GM18502 (cell line): ENCODE measurements around the gene PHF21B.

Experiments
- ATAC-seq: cut with Tn5 transposase; IDR thresholded peaks from one replicate; pipeline ENCODE4 v1.9.1; 2021; ENCODE audit warnings: mild to moderate bottlenecking; ENCODE audit not compliant: unreplicated experiment, poor library complexity

The PHF21B gene

GRCh38 chr22:44994399-44995104 is 15.3 kb downstream of the PHF21B start:
- no peak for ATAC-seq

GRCh38 chr22:44992166-44992565 is 17.6 kb downstream of the PHF21B start:
- no peak for ATAC-seq

DNA sequence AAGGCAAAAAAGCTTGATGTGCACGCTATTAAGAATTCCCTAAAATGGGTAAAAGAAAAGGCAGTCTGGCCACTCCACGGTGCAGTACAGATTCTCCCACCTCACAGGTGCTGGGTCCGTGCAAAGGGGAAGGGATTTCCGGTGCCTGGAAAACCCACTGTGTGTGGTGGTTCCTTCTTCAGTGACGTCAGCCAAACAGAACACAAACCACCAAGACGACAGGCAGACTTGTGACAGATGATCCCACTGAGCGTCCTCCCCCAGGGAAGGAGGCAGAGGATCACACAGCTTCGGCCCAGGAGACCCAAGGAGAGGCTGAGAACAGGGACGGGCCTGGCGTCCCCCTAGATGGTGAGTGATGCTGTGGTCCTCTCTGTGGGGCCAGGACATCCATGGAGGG is 18.6 kb downstream of the PHF21B start:
- ATAC-seq, result no peak

DNA sequence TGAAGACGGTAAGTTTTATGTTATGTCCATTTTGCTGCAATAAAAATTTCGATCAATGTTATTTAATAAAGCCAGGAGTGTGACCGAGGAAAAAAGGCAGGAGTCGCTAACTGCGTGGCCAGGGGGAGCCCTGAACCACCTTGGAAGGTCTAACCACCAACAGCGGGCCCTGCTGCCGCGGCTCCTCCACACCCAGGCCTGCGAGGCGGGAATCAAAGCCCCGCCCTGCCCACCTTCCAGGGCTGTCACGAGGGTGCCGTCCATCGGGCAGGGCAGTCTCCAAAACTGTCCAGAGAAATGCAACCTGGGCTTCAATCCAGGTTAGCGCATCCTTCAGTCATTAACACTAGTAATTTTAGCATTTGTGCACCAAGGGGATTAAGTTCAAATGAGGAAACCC is 19.0 kb downstream of the PHF21B start:
- ATAC-seq, result no peak

DNA sequence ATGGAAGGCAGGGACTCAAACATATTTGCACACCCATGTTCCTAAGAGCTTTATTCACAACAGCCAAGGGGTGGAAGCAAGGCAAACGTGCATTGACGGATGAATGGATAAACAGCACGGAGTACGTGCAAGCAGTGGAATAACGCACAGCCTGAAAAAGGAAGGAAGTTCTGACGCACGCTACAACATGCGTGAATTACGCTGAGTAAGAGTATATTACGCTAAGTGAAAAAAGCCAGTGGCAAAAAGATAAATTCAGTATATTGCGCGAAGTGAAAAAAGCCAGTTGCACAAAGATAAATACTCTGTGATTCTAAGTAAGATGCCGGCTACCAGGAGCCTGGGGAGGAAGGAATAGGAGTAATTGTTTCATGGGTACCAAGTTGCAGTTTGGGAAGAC is 19.5 kb downstream of the PHF21B start:
- no peak for ATAC-seq

DNA sequence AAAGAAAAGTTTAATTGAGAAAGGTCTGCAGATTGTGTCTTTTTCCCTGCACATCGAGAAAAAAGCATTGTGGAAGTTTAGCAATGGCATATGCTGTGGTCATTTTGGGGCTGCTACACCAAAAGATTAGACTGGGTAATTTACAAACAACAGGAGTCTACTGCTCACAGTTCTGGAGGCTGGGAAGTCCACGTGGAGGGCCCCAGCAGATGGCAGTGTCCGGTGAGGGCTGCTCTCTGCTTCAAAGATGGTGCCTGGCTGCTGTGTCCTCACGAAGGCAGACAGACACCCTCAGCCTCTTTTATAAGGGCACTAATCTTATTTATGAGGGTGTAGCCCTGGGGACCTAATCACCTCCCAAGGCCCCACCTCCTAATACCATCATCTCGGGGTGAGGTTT is 21.1 kb downstream of the PHF21B start:
- no peak for ATAC-seq

GRCh38 chr22:44986926-44987325 is 22.9 kb downstream of the PHF21B start:
- no peak for ATAC-seq

DNA sequence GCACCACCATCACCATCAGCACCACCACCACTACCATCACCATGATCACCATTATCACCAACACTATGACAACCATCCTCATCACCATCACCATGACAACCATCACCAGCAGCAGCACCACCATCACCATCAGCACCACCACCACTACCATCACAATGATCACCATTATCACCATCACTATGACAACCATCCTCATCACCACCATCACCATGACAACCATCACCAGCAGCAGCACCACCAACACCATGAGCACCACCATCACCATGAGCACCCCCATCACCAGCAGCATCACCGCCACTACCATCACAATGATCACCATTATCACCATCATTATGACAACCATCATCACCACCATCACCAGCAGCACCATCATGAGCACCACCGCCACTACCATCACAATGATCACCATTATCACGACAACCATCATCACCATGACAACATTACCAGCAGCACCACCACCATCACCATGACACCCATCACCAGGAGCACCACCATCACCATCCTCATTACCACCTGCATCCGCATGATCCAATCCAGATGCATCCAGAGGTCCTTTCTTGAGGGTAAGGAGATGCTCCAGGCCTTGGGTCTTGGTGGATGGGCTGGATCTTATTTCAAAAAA is 23.8 kb downstream of the PHF21B start:
- no peak for ATAC-seq

- ATAC-seq, result no peak
Observed at GRCh38 chr22:44983878-44984482, 25.8 kb downstream of the PHF21B start.

- ATAC-seq, result no peak
Observed at GRCh38 chr22:44982445-44982844, 27.4 kb downstream of the PHF21B start.

DNA sequence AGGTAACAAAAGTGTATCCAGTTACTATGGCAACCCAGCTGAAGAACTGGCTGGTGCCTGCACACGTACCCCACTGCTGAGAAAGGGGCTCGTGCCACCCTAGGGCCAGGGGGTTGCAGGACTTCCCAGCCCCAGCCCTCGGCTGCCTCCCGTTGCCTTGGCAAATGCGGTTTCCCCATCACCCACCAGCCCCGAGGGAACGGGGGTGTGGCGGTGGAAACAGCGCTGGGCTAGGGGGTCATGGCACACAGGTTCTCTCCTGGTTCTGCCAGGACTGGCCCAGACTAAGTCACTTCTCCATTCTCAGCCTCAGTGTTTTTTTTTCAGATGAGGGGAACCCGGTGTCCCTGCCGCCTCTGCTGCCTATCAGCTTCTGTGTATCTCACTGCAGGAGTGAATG is 27.9 kb downstream of the PHF21B start:
- no peak for ATAC-seq

DNA sequence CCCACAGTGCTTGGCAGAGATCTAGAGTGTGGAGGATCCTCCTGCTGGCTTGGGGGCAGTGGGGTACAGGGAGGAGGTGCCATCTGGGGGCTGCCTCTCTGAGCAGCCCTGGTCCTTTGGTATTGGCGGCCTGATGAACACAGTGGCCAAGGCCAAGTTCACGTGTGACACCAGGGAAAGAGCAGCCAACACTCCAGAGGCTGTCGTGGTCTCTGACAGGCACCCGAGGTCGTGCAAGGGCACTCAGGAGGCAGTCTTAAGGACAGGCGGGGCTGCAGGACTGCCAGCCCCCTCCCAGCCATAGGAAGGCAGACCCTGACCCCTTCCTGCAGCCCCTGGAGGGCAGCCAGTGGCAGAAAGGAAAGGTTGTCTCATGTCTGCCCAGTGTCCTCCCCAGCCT is 30.7 kb downstream of the PHF21B start:
- ATAC-seq, result no peak

GRCh38 chr22:44975427-44976262 is 34.2 kb downstream of the PHF21B start:
- ATAC-seq, result no peak

GRCh38 chr22:44974454-44974853 is 35.4 kb downstream of the PHF21B start:
- no peak for ATAC-seq

DNA sequence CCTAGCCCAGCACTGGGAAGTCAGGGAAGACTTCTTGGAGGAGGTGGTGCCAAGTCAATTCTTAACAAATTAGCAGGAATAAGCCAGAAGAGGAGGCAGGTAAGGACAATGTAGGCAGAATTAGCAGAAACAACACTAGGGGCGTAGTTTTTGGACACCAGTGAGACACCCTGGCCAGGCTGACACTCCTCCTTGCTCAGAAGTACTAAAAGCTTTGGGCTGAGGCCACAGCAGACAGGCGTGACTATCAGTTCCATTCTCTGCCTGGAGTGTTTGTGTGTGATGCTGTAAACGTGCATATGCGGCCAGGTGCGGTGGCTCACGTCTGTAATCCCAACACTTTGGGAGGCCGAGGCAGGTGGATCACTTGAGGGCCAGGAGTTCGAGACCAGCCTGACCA is 36.0 kb downstream of the PHF21B start:
- ATAC-seq, result no peak

DNA sequence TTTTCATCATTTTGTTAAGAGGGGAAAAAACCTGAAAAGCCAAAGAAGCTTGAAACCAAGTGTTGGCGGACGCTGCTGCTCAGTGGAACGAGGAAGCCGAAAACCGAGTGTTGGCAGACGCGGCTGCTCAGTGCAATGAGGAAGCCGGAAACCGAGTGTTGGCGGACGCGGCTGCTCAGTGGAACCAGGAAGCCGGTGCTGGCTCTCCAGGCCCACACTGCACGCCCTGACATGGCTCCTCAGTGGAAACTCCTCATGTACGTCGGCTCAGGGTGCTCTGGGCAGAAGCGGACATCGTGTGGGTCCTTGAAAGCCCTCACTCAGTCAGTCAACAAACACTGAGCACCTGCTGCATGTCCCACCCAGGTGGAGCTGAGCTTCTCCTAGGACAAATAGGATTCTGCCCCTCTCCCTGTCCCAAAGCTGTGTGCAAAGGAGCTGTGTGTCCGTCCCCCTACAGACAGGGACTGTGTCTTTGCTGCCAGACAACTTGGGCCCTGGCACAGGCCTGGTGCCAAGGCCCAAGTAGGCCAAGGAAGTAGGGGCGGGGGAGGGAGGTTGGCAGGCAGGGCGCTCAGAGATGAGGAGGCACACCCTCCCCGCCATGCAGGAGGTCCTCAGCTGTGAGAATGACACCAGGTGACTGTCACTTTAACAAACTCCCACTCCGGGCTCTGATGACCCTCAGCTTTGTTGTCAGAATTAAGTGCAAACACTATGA is 37.3 kb downstream of the PHF21B start:
- ATAC-seq, result no peak

DNA sequence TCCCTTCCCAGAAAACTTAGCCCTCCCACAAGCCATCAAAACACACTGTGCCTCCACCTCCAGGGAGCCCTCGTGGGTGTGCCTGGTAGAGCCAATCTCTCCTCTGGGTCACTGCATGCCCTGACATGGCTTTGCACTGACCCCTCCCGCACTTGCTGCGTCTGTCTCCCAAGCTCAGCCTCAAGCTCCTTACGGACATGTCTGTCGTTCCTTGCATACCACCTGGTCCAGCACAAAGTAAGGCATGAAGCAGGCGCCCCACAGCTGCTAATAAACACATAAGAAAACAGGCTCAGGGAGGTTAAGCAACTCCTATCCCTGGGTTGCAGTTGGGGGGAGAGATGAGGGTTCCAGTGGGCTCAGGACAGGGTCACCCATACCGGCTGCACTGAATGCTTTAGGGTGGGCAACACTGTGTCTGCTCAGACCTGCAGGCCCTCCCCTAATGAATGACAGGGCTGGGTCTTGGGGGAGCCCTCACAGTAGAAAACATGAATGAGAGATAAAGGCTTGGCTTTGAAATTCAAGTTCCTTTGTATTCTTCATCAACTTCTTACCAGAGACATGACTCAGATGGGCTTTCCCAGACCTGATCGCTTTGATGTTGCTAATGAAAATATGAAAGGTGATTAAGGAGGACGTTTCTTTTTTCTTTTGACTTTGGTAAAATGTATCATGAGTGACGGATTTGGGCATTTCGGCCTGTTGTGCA is 38.0 kb downstream of the PHF21B start:
- no peak for ATAC-seq

- ATAC-seq, result no peak
Observed at GRCh38 chr22:44970291-44970690, 39.5 kb downstream of the PHF21B start.

- no peak for ATAC-seq
Observed at GRCh38 chr22:44969817-44970216, 40.0 kb downstream of the PHF21B start.

DNA sequence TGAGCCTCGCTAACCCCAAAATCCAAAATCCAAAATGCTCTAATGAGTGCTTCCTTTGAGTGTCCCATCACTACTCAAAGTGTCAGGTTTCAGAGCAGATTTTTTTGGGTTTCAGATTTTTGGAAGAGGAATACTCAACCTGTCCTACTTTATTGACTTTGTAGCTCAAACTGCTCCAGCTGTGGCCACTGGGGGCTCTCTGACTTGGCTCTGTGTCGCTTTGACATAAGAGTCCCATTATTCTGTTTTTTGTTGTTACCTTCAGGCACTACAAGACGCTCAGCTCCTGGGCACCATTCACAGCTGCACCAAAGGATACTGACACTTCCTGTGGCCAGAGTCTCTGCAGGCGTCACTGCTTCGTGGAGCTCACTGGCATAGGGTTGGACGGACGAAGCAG is 41.1 kb downstream of the PHF21B start:
- no peak for ATAC-seq
